CD4-positive, alpha-beta T cell treated with Interleukin-1 beta for 1 hour (primary cell): Measurements from ENCODE around the gene KDM8.

Experiments used
- DNase-seq, 2 donors: peaks; one replicate each; pipeline ENCODE4 v3.0.0-alpha.2; 2020 to 2022

The KDM8 gene

DNA sequence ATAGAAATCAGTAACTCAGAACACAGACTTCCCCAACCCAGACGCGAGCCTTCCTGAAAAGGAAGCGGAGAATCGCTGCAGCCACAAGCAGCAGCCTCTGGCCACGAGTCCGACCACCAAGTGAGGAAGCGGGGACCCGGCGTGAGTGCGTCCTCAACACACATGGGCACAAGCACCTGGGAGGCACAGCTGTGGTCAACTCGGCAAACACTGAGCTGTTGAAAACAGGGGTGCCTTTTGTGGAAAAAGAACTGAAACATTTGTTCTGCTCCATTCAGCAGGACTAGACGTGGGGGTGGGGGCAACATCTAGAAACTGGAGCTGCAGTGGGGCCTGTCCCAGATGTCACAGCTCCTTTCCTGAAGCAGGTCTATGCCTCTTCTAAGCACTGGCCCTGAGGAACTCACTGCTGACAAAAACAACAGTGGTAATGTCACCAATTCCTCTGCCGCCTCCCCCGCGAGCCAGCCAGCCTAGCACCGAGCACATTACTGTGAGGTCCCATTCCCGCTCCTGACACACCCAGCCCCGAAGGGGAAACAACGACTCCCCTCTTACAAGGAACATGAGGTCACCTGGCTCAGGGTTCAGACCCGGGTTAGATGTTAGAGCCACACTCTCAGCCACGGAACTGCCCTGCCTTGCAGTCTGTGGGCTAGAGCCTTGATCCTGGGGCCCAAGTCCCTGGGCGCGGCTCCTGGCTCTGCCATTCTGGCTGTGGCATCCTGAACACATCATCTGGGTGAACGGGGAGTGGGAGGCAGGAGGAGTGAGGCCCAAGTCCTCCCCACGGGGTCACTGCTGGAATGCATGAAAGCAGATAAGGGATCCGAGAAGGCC lies 29.0 kb downstream of the KDM8 start:
- DNase-seq: peak in 1 of 2 donors; percentile 50

- DNase-seq: no peak
Measured at GRCh38 chr16:27232901-27233625, 29.7 kb downstream of the KDM8 start.

GRCh38 chr16:27233731-27234130 lies 30.4 kb downstream of the KDM8 start:
- no peak for DNase-seq

DNA sequence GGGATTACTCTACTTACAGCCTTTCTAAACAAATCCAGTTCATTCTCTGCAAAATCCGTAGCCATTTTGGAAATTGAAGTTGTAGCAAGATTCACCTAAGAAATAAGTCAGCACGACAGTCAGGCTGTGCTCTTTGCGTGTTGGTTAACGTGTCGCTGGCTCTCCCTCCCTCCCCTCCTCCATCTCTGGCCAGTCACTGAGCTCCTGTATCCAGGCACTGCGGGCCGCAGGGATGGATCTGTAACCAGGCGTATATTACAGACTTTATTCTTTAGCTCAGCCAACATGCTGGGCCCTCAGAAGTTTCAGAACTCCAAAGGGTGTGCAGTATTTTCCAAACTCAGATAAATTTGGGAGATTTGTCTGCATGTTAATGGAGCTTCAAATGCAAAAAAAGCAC lies 30.8 kb downstream of the KDM8 start:
- no peak for DNase-seq

DNA sequence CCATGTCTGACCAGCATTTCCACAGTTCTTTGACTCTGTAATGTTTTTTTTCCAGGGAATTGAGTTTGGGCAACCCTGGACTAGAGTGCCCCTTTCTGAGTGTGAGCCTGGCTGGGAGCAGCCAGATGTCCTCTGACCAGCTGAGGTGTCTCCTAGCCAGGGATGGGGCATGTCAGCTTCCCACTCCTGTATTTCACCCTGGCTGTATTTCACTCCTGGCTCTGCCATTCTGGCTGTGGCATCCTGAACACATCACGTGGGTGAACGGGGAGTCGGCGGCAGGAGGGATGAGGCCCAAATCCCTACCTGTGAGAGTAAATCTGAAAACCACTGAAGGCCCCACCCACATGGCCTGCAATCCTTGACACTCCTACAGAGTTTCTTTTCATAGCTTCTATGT lies 31.3 kb downstream of the KDM8 start:
- DNase-seq: no peak

DNA sequence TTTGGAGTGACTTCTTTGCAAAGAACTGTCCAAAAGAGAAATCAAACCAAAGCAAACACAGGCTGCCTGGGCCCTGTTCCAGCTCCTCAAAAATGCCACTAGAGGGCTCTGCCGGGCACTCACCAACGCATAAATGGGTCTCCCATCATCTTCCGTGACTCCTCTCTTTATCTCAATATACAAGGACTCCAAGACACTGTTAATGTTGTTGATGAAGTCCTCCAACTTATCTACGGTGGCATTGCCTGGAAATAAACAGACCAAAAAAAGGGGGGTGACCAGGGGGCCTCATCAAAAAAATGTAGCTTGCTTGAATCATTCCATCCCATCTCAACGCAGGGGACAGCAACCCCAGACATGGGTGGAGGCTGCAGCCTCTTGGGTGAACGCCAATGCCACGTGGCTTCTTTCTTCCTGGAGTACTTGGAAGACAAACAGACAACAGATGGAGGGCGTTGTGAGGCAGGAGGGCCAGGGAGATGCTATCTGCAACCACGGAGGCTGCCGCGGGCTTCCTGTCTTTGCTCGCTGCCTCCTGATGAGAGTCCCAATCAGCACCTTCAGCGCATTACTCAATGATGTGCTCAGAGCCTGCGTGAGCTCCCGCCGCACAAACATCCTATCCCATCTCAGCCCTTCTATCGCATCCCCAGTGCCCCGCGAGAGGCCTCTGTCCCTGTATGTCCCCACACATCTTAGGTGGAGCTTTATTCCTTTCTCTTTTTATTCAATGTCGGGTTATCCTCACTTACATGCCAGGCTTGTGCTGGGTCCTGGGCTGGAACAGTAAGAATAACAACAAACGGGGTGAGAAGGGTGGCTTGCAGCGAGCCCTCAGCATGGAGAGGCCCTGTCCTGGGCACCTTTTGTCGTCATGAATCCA lies 32.0 kb downstream of the KDM8 start:
- DNase-seq: peak; percentile 89

GRCh38 chr16:27235938-27236245 lies 32.6 kb downstream of the KDM8 start:
- DNase-seq: peak in 1 of 2 donors; percentile 27

DNA sequence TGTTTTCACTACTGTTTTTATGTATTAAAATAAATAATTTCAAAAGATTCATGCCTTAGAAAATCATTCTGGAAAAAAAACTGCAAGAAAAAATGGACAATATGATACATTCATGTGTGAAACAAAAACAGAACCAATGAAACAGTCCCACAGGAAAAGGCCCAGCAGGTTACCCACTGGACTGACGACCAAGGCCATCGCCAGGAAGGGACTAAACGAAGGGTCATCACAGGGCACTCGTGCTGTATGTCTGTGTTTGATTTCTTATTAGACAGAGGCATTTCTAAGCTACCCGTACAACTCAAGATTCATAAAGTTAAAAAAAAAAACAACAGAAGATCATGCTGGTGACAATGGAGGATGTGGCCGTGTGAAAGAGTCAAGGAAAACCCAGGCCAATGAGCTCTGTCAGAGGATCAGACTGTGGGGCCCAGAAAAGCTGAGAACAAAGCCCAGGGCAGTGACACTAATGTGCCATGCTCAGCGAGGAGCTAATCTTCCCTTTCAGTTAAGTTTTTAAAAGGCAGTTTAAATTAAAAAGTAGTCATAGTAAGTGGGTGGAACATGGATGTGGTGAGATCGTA lies 33.4 kb downstream of the KDM8 start:
- DNase-seq: peak in 1 of 2 donors; percentile 57

DNA sequence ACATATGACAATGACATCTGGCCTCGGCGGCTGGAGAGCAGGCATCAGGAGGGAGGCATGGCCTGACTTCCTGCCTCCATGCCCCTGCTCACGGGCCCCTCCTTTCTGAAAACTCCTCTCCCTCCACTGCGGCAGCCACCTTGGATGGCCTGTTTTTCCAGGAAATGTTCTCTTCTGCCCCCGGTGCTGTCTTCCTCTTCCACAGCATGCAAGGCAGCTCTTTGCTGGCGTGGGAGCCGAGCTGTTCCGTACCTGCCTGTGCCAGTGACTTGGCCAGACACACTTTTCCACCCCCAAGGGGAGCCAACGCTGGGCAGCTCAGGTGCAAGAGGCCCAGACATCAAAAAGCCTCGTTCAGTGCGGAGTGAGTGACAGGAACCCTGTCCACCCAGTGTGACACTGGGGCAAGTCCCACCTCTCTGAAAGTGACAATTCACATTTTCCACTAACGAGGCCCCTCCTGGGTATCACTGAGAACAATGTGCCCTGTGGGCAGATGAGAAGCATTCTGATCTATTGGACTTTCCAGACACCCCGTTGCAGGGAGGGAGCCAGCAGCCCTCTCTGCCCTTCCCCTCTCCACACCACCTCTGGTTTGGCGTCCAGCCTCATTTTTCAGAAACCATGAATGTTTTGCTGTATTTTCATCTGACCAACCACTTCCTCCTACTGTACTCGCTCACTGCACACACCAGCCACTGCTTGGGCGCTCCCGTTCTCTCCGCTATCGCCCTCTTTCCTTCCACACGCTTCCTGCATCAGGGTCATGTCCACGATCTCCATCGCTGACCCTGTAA lies 34.1 kb downstream of the KDM8 start:
- DNase-seq: peak; percentile 67 to 72

- peak; percentile 32 for DNase-seq
Measured at GRCh38 chr16:27238016-27238587, 34.8 kb downstream of the KDM8 start.

GRCh38 chr16:27238591-27238990 lies 35.3 kb downstream of the KDM8 start:
- no peak for DNase-seq

GRCh38 chr16:27239026-27239425 lies 35.7 kb downstream of the KDM8 start:
- no peak for DNase-seq

GRCh38 chr16:27239906-27240655 lies 36.8 kb downstream of the KDM8 start:
- DNase-seq: no peak

GRCh38 chr16:27240948-27241531 lies 37.7 kb downstream of the KDM8 start:
- no peak for DNase-seq

DNA sequence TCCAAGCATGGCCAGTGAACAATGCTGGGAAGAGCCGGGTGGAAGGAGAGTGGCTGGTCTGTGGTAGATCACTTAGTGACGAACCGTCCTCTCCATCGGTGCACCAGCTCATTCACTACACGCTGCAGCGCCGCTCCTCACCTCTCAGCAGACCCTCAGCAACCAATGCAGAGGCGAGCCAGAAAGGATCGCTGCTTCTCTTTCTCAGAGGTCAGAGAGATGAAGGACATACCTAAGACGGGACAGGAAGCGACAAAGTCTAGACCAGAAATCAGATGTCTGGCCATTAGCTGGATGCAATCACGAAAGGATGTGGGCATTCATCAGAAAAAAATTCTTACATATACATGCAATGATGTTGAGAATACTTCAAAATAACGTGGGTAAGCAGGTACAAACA lies 38.3 kb downstream of the KDM8 start:
- no peak for DNase-seq

GRCh38 chr16:27242398-27242797 lies 39.1 kb downstream of the KDM8 start:
- DNase-seq: no peak

GRCh38 chr16:27242868-27243590 lies 39.7 kb downstream of the KDM8 start:
- DNase-seq: peak in 1 of 2 donors; percentile 33

- no peak for DNase-seq
Measured at GRCh38 chr16:27243725-27244362, 40.5 kb downstream of the KDM8 start.

DNA sequence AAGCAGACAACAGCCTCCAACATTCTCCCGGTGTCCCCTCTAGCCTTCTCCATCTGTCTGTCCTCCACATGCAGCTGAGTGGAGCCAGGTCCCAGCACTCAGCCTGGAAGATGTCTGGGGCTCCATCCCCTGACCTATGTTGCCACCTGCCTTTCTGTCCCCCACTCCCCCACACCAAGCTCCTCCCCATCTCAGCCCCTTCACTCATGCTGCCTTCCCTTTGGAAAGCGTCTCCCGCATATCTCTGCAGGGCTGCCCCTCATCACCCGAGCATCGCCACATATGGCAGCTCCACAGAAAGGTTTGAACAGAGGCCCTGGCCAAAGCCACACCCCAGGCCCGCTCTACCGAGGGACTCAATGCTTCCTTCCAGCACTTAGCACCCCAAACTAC lies 41.0 kb downstream of the KDM8 start:
- no peak for DNase-seq
